Stimulated activated CD8-positive, alpha-beta memory T cell treated with anti-CD3 and anti-CD28 coated beads, Interleukin-15, amount 100 ng/mL, for 1 hour (primary cell): ENCODE measurements around the gene SYTL2.
"Not testable (repeated sequence)": the region's sequence is repeated elsewhere in the genome, so short reads cannot be mapped to it uniquely, and the experiment has no call there.

ENCODE experiments used
- DNase-seq: peaks from one replicate; pipeline ENCODE4 v3.0.0-alpha.2; 2020; ENCODE audit warnings: low read depth

The SYTL2 gene, protein sequence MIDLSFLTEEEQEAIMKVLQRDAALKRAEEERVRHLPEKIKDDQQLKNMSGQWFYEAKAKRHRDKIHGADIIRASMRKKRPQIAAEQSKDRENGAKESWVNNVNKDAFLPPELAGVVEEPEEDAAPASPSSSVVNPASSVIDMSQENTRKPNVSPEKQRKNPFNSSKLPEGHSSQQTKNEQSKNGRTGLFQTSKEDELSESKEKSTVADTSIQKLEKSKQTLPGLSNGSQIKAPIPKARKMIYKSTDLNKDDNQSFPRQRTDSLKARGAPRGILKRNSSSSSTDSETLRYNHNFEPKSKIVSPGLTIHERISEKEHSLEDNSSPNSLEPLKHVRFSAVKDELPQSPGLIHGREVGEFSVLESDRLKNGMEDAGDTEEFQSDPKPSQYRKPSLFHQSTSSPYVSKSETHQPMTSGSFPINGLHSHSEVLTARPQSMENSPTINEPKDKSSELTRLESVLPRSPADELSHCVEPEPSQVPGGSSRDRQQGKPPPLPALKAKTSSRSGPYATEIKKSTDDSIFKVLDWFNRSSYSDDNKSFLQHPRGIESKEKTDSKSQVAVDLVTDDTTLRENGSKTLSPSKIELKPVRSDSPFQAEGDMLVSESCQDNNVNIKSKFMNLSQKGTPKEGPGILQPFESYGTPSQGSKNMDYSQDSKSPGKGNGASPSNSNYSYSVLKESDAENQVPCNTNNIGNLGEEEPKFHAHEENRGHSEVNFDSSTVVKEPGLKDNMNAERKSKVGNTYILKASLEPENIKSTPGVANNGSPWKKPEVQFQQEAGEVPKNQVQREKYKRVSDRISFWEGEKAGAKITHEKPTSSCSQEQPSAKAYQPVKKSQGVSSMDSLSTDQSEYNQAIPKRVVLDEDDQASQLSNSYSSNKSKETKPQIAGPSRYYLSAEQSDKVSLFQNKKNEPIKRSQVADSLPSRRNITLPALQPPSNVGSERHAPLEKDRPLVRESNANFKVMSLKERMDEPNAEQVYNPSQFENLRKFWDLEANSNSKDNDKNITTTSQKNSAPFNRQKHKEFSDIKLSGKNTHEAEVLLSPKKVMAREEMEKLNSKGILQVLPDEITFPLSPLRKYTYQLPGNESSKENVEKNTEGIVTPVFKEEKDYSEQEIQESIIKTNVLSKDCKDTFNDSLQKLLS (N-terminal part only)

GRCh38 chr11:85810871-85811611 lies at the start of gene SYTL2:
Gene SYTL2 (minus strand): TSS chr11:85811141. CDS start chr11:85757725, 53,416 bp downstream.
- DNase-seq: peak; percentile 42

DNA sequence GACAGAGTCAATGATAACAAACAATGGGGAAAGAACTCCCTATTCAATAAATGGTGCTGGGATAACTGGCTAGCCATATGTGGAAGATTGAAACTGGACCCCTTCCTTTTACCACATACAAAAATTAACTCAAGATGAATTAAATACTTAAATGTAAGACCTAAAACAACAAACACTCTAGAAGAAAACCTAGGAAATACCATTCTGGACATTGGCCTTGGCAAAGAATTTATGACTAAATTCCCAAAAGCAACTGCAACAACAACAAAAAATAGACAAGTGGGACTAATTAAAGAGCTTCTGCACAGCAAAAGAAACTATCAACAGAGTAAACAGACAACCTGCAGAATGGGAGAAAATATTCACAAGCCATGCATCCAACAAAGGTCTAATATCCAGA lies 48.6 kb upstream of the SYTL2 start:
- DNase-seq: not testable (repeated sequence)

GRCh38 chr11:85857098-85857497 lies 46.2 kb upstream of the SYTL2 start:
- no peak for DNase-seq

DNA sequence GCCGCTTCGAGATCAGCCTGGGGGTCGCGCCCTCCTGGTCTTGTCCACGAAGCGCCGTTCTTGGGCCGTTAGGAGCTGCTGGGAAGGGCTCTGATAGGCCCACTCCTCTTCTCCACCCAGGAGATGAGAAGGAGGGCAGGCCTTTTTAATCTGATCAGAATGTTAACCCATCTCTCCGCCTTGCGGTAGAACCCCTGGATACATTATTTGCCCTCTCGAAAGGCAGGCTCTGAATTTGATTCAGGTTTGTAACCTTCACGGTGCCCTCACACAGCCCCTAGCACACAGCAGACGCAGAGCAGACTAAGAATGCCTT lies 44.4 kb upstream of the SYTL2 start, which contains the start of gene CCDC83:
Gene CCDC83 (plus strand): TSS at position 43 of the 316 bp plus-strand sequence. CDS start 9,741 bp downstream, outside the sequence.
- DNase-seq: no peak

DNA sequence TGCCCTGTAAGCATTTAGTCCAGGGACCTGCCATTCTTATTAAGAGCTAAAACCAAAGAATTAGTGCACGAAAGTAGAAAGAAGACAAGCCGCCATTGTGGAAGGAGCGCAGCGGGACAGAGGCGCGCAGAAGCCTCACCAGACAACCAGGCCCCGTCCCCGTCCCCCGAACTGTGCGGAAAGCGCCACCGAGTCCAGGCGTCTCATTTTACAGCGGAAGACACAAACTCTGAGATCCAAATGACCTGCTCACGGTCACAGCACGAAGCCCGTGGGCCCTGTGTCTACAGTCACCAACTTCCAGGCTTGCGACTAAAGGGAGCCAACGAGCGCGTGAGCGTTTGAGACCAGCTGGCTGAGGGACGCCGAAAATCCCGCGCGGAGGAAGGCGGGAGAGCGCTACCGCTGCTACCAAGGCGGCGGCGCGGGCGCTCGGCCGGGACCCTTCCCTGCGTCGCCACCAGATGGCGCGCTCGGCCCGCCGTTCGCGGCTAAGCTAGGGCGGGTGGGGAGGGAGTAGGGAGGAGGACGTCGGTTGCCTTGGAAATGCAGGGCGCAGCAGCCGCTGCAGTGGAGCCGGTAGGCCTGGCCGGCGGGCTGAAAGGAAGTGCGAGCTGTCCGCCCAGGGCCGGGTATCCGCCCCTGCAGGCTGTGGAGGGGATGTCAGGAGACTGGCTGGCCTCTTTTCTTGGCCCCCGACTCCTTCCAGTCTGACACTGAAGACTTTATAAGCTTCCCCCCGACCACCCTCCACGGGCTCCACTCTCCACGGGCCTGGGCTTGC lies 43.8 kb upstream of the SYTL2 start:
- peak; percentile 80 for DNase-seq

DNA sequence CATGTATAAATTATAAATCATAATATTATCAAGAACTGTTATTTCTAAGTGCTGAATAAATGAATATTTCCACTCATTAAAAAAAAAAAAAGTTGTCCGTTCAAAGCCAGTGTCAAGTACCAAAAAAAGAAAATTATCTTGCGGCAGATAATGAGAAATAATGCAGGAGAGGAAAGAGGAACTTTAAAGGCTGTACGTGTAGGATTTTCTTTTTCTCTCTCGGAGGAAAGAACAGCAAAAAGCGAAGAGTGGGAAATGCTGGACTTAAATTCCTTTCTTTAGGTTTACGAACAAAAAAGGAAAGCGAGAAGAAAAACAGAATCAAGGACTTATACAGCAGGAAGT lies 43.2 kb upstream of the SYTL2 start:
- DNase-seq: no peak

DNA sequence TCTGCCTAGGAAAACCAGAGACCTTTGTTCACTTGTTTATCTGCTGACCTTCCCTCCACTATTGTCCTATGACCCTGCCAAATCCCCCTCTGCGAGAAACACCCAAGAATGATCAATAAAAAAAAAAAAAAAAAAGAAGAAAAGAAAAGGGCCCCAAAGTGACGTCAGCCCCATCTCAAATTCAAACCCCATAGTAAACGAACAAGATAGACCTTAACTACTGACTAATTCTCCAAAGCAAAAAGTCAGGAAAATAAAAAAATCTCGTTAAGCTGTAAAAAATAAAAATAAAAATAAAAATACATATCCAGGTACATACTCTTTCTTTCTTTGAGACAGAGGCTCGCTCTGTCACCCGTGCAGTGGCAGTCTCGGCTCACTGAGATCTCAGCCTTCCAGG lies 42.6 kb upstream of the SYTL2 start:
- DNase-seq: not testable (repeated sequence)

DNA sequence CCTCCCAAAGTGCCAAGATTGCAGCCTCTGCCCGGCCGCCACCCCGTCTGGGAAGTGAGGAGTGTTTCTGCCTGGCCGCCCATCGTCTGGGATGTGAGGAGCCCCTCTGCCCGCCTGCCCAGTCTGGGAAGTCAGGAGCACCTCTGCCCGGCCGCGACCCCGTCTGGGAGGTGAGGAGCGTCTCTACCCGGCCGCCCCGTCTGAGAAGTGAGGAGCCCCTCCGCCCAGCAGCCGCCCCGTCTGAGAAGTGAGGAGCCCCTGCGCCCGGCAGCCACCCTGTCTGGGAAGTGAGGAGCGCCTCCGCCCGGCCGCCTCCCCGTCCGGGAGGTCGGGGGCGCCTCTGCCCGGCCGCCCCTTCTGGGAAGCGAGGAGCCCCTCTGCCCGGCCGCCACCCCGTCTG lies 41.8 kb upstream of the SYTL2 start:
- DNase-seq: not testable (repeated sequence)

- DNase-seq: no peak
Observed at GRCh38 chr11:85848556-85848955, 37.6 kb upstream of the SYTL2 start.

GRCh38 chr11:85848006-85848405 lies 37.1 kb upstream of the SYTL2 start:
- DNase-seq: no peak

DNA sequence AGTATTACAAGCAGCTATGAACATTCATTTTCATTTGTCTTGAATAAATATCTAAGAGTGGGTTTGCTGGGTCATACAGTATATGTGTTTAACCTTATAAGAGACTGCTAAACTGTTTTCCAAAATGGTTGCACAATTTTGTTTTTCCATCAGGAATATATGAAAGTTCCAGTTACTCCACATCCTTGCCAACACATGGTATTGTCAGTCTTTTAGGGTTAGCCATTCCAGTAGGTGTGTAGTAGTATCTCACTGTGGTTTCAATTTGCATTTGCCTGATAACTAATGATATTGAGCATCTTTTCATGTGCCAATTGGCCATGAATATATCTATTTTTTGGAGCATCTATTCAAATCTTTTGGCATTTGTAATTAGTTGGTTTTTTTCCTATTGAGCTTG lies 36.5 kb upstream of the SYTL2 start:
- DNase-seq: no peak

DNA sequence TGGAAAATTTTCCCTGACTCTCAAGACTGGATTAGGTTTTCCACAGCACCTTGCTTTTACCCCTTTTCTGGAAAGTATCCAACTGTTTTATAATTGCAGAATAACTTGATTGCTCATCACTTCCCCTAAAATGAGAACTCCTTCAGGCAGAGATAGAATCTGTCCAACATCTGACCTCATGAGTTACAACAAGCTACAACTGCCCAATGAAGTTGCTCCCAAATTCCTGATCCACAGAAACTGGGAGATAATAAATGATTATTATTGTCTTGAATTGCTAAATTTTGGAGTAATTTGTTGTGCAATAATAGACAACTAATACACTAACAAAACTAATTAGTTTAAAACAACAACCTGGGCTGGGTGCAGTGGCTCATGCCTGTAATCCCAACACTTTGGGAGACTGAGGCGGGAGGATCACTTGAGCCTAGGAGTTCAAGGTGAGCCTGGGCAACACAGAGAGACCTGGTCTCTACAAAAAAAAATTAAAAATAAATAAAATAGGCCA lies 34.2 kb upstream of the SYTL2 start:
- DNase-seq: no peak

- no peak for DNase-seq
Observed at GRCh38 chr11:85844439-85845123, 33.6 kb upstream of the SYTL2 start.

GRCh38 chr11:85843929-85844328 lies 33.0 kb upstream of the SYTL2 start:
- DNase-seq: no peak

DNA sequence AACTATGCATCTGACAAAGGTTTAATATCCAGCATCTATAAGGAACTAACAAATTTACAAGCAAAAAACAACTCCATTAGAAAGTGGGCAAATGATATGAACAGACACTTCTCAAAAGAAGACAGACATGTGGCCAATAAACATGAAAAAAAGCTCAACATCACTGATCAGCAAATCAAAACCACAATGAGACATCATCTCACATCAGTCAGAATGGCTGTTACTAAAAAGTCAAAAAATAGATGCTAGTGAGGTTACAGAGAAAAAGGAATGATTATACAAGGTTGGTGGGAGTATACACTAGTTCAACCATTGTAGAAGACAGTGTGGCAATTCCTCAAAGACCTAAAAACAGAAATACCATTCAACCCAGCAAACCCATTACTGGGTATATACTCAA lies 30.0 kb upstream of the SYTL2 start:
- DNase-seq: not testable (repeated sequence)

- no peak for DNase-seq
Observed at GRCh38 chr11:85835729-85836128, 24.8 kb upstream of the SYTL2 start.

DNA sequence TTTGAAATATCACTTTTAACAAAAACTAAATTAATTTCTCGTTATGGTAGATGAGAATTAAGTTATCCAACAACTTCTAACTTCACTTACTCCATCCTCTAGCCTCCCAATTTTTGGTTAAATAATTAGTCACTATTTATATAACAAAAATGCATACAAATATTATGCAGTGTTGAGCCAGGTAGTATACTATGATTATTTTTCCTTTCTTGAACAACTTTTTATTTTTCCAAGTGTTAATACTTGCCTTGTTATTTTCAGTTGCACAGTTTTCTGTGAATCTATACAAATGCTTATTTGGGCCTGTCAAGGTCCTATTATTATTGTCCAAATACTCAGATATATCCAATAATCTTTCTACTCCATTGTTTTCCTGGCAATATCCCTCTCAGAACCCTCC lies 24.3 kb upstream of the SYTL2 start:
- DNase-seq: no peak

- DNase-seq: no peak
Observed at GRCh38 chr11:85831050-85831449, 20.1 kb upstream of the SYTL2 start.

DNA sequence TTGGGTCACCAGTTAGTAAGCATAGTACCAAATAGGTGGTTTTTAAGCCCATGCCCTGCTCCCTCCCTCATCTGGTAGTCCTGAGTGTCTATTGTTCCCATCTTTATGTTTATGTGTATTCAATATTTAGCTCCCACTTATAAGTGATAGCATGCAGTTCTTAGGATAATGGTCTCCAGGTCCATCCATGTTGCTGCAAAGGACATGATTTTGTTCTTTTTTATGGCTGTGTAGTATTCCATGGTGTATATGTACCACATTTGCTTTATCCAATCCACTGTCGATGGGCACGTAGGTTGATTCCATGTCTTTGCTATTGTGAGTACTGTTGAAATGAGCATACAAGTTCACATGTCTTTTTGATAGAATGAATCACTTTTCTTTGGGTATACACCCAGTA lies 18.2 kb upstream of the SYTL2 start:
- DNase-seq: no peak

- no peak for DNase-seq
Observed at GRCh38 chr11:85828640-85828978, 17.7 kb upstream of the SYTL2 start.
